Measurements from ENCODE around the gene NTRK1. TPM values are rescaled to one million over a fixed set of nuclear protein-coding genes. Genes with fewer than 3 reads are reported as not detected.

The NTRK1 gene
- total and polyA plus RNA-seq, 2 donors (not counting 1 experiment from before 2014, with no cell fraction given): not detected

DNA sequence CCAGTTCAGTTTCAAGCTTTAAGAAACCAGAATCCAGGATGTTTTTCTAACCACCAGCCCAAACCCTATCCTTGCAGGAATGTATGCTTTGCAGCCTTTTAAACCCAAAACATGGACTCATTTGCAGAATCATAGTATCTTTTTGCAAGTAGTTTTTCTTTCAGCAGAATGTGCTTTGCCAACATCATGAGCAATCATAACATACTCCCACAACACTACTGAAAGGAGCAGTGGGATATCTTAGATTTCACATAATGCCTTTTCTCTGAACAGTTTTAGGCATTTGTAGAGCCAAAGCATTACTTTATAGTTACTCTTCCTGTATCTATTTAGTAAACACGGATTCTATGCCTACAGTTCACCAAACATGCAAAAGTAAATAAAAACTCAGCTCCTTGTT is 34.0 kb upstream of the NTRK1 start:
- Histone ChIP-seq H3K4me3 (replicated peaks in 1 of 4; ENCODE audit: control extremely low read depth in 1 of 4, insufficient read depth in 1 of 4, low read depth in 3 of 4, low read length in 4 of 4) (no peak overlapping the region), H3K9ac (ENCODE audit: insufficient read depth, low read length) (no peak overlapping the region), H2AFZ (ENCODE audit: low read length) (no peak overlapping the region), H3K9me3 (ENCODE audit: control insufficient read depth, insufficient read depth, low read depth, low read length) (no peaks in the 10 kb centered on the region), H3K27ac (ENCODE audit: insufficient read depth, low read length) (no peak overlapping the region), H3K4me2 (ENCODE audit: extremely low read depth, insufficient read depth, low read length) (no peak overlapping the region), H3K79me2 (ENCODE audit: control insufficient read depth, insufficient read depth, low read length) (no peaks in the 10 kb centered on the region), H3K4me1 (ENCODE audit: control insufficient read depth, extremely low read depth, insufficient read depth, low read length) (no peaks in the 10 kb centered on the region), H3K27me3 (ENCODE audit: control insufficient read depth, insufficient read depth, low read length) (peaks cover 28% of the 10 kb centered on the region), H3K36me3 (ENCODE audit: control insufficient read depth, insufficient read depth, low read length) (no peaks in the 10 kb centered on the region), H4K20me1 (ENCODE audit: control insufficient read depth, extremely low read depth, insufficient read depth, low read length) (no peaks in the 10 kb centered on the region)
- TF ChIP-seq, protein P1, sequence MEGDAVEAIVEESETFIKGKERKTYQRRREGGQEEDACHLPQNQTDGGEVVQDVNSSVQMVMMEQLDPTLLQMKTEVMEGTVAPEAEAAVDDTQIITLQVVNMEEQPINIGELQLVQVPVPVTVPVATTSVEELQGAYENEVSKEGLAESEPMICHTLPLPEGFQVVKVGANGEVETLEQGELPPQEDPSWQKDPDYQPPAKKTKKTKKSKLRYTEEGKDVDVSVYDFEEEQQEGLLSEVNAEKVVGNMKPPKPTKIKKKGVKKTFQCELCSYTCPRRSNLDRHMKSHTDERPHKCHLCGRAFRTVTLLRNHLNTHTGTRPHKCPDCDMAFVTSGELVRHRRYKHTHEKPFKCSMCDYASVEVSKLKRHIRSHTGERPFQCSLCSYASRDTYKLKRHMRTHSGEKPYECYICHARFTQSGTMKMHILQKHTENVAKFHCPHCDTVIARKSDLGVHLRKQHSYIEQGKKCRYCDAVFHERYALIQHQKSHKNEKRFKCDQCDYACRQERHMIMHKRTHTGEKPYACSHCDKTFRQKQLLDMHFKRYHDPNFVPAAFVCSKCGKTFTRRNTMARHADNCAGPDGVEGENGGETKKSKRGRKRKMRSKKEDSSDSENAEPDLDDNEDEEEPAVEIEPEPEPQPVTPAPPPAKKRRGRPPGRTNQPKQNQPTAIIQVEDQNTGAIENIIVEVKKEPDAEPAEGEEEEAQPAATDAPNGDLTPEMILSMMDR (conservative IDR thresholded peaks at IDR 0.05 in 1 of 2, IDR thresholded peaks at IDR 0.05 in 1 of 2; ENCODE audit: low read depth in 1 of 2, low read length in 2 of 2): no peak
- no peak for TF ChIP-seq EZH2 (IDR thresholded peaks at IDR 0.05; ENCODE audit: low read length, missing control alignments)
- peak in 1 of 2 donors; percentile 27 for DNase-seq (ENCODE audit: low read depth in 2 of 2)

DNA sequence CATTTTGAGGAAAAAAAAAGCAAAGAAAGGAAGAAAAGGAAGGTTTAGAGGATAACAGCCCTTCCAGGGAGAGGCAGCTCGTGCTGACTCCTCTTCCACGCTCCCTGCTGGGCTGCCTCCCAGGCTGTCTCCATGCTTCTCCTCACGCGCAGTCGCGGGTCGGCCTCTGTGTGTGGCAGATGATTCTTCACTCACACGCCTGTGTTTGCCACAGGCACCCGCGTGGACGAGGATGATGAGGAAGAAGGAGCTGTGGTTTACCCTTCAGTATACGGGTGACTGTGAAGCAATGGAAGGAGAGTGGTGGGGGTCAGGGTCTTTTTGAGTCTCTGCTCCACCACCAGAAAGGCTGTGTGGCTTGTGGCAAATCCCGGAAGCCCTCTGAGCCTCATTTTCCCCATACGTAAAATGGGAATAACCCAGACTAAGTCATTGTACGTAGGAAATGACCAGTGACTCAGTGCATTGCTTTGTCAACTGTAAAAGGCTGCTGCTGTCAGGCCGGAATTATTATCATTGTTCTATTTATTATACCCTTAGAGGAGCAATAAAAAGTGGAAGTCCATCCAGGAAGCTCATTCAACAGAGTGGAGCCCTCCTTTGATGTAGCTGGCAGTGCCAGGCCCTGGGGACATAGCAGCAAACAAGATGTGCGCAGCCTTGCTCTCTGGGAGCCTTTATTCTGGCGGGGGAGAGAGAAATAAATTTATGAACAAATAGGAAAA is 32.1 kb upstream of the NTRK1 start:
- Histone ChIP-seq H3K27me3 (ENCODE audit: control insufficient read depth, insufficient read depth, low read length) (peaks cover 36% of the 10 kb centered on the region), H4K20me1 (ENCODE audit: control insufficient read depth, extremely low read depth, insufficient read depth, low read length) (no peaks in the 10 kb centered on the region), H2AFZ (ENCODE audit: low read length) (no peak overlapping the region), H3K9ac (ENCODE audit: insufficient read depth, low read length) (no peak overlapping the region), H3K4me2 (ENCODE audit: extremely low read depth, insufficient read depth, low read length) (no peak overlapping the region), H3K79me2 (ENCODE audit: control insufficient read depth, insufficient read depth, low read length) (no peaks in the 10 kb centered on the region), H3K27ac (ENCODE audit: insufficient read depth, low read length) (no peak overlapping the region), H3K4me3 (replicated peaks in 1 of 4; ENCODE audit: control extremely low read depth in 1 of 4, insufficient read depth in 1 of 4, low read depth in 3 of 4, low read length in 4 of 4) (no peak overlapping the region), H3K36me3 (ENCODE audit: control insufficient read depth, insufficient read depth, low read length) (no peaks in the 10 kb centered on the region), H3K9me3 (ENCODE audit: control insufficient read depth, insufficient read depth, low read depth, low read length) (no peaks in the 10 kb centered on the region), H3K4me1 (ENCODE audit: control insufficient read depth, extremely low read depth, insufficient read depth, low read length) (no peaks in the 10 kb centered on the region)
- TF ChIP-seq, protein P1 (conservative IDR thresholded peaks at IDR 0.05 in 1 of 2, IDR thresholded peaks at IDR 0.05 in 1 of 2; ENCODE audit: low read depth in 1 of 2, low read length in 2 of 2): no peak
- no peak for TF ChIP-seq EZH2 (IDR thresholded peaks at IDR 0.05; ENCODE audit: low read length, missing control alignments)
- no peak for DNase-seq (ENCODE audit: low read depth in 2 of 2)

DNA sequence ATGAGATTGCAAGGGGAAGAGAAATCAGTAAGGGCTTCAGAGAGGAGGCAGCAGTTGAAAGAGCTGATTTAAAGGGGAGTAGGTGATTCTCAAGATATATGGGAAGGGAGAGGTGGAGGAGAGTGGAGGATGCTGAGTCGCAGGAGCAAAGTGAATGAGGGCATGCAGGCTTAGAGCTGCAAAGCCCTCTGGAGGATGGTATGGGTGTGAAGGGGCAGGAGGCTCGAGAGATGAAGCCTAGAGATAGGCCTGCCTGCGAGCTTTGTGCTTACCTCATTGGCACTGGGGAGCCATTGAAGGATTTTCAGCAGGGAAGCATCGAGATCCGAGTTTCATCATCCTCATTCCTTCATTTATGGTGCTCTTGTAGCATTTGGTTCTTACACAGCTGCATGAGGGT is 28.2 kb upstream of the NTRK1 start:
- Histone ChIP-seq H3K27ac (ENCODE audit: insufficient read depth, low read length) (no peak overlapping the region), H4K20me1 (ENCODE audit: control insufficient read depth, extremely low read depth, insufficient read depth, low read length) (peaks cover 2% of the 10 kb centered on the region), H3K4me3 (replicated peaks in 1 of 4; ENCODE audit: control extremely low read depth in 1 of 4, insufficient read depth in 1 of 4, low read depth in 3 of 4, low read length in 4 of 4) (no peak overlapping the region), H3K9me3 (ENCODE audit: control insufficient read depth, insufficient read depth, low read depth, low read length) (no peaks in the 10 kb centered on the region), H3K4me1 (ENCODE audit: control insufficient read depth, extremely low read depth, insufficient read depth, low read length) (no peaks in the 10 kb centered on the region), H3K36me3 (ENCODE audit: control insufficient read depth, insufficient read depth, low read length) (no peaks in the 10 kb centered on the region), H3K27me3 (ENCODE audit: control insufficient read depth, insufficient read depth, low read length) (peaks cover 57% of the 10 kb centered on the region), H3K79me2 (ENCODE audit: control insufficient read depth, insufficient read depth, low read length) (no peaks in the 10 kb centered on the region), H3K9ac (ENCODE audit: insufficient read depth, low read length) (no peak overlapping the region), H2AFZ (ENCODE audit: low read length) (no peak overlapping the region), H3K4me2 (ENCODE audit: extremely low read depth, insufficient read depth, low read length) (no peak overlapping the region)
- TF ChIP-seq, protein P1 (conservative IDR thresholded peaks at IDR 0.05 in 1 of 2, IDR thresholded peaks at IDR 0.05 in 1 of 2; ENCODE audit: low read depth in 1 of 2, low read length in 2 of 2): no peak
- no peak for TF ChIP-seq EZH2 (IDR thresholded peaks at IDR 0.05; ENCODE audit: low read length, missing control alignments)
- no peak for DNase-seq (ENCODE audit: low read depth in 2 of 2)
